ENCODE results near the gene NEK10.

Gene NEK10

DNA sequence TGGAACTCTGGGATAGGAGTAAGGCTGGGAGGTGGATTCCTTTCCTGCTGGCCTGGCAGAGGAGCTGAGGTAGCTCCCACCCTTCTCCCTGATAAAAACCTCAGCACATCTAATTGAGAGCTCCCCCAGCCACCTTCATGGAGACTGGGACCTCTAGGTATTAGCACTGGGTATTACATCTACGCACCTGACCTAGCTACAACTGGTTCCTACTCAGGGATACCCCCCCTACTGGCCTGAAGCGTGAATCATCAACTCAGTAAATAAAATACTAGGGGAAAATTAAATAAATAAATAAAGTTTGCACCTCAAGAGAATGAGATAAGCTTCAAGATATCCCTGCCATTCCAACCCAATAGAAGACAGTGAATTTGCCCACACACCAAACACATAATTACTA lies 140.4 kb downstream of the NEK10 start:
- DNase-seq (ENCODE audit: low read depth in 2 of 2) = no peak

DNA sequence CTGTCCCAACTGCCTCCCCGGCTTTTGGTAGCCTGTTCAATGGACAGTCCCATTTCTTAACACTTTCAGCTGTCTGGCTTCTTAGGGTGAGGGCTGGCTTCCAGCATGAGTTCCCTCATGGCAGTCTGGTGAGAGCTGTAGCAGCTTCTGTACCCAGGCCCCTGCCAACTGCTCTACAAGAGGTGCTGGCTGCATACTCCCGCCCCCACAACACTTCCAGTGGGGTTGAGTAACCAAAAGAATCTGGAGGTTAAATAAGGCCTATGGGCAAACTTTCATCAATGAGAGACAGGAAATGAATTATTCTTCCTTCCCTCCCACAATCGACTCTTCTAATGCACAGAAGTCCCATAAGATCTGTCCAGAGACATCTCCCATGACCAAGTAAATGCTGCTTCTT lies 145.0 kb downstream of the NEK10 start:
- DNase-seq (ENCODE audit: low read depth in 2 of 2) = no peak

DNA sequence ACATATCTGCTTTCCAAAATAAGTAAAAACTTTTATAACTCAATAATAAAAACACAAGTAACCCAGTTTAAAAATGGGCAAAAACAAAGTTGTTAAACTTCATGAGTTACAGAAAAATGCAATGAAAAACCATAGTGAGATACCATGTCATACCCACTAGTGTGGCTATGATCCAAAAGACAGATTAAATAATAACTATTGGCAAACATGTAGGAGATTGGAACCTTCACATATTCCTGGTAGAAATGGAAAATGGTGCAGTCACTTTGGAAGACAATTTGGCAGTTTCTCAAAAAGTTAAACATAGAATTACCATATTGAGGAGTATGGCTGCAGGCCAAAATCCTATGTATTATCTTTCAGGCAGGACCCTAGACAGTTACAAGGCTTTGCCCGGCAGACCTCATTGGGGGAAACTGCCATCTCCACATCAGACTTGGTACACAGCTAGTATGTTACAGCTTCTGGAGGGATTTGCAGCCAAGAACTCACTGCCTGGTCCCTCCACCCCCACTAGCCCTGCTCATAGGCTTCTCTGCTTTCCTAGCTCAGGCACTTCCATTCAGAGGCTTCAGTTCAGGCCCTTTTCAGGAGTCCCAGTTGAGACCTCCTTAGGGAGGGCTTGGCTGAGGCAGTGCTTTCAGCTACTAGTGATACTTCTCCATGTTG lies 147.8 kb downstream of the NEK10 start:
- DNase-seq (ENCODE audit: low read depth in 2 of 2) = no peak

DNA sequence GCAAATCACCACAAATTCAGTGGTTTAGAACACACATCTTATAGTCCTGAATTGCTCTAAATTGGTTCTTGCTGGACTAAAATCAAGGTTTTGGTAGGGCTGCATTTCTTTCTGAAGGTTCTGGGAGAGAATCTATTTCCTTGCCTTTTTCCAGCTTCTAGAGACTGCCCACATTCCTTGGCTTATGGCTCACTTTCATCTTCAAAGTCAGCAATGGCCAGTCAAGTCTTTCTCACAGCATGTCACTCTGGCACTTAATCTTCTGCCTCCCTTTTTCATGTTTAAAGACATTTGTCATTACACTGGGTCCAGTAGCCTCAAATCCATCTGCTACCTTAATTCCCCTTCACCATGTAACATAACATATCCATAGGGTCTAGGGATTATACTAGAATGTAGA lies 149.0 kb downstream of the NEK10 start:
- no peak for DNase-seq (ENCODE audit: low read depth in 2 of 2)

DNA sequence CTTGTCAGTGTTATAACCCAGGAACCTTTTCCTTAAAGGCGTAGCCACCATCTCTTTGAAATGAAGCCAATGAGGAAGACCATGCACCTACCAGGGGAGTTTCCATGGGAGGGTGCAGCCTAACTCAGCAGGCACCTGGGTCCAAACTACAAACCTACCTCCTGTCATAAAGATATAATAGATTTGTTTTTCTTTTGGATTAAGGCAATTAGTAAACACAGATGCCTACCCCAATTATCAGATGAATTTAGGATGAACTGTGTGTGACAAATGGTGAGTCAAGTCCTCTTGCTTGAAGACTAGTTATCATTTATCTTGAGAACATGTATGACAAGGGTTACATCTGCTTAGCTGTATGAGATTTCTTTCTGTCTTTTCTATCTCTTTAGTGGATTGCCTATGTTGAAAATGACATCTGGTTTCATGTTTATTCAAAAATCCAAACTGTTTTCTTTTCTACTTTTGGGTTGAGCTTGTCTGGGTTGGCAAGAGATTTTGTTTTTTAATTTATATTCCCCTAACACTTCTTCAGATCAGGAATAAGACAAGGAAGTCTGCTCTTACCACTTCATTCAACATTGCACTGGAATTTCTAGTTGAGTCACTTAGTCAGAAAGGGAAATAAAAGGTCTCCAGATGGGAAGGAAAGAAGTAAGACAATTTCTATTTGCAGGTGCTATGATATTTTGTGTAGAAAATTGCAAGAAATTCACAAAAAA lies 149.9 kb downstream of the NEK10 start:
- no peak for DNase-seq (ENCODE audit: low read depth in 2 of 2)

DNA sequence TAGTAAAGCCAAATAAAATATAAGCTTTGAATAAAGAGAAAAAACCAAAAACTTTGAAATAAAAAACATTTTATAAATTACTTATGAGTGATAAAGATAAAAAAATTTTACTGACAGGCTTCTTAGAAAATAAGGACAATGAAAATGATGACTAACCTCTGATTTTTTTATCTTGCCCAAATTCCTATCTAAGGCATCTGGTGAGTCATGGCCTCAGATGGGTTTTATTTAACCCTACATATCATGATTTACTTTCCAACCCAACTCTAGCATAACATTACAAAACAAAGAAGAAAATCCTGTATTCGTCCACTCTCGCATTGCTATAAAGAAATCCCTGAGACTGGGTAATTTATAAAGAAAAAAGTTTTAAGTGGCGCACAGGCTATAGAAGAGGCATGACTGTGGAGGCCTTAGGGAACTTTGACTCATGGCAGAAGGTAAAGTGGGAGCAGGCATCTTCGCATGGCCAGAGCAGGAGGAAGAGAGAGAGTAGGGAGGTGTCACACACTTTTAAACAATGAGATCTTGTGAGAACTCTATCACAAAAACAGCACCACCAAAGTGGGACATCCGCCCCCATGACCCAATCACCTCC lies 152.1 kb downstream of the NEK10 start:
- DNase-seq (ENCODE audit: low read depth in 2 of 2) = no peak

DNA sequence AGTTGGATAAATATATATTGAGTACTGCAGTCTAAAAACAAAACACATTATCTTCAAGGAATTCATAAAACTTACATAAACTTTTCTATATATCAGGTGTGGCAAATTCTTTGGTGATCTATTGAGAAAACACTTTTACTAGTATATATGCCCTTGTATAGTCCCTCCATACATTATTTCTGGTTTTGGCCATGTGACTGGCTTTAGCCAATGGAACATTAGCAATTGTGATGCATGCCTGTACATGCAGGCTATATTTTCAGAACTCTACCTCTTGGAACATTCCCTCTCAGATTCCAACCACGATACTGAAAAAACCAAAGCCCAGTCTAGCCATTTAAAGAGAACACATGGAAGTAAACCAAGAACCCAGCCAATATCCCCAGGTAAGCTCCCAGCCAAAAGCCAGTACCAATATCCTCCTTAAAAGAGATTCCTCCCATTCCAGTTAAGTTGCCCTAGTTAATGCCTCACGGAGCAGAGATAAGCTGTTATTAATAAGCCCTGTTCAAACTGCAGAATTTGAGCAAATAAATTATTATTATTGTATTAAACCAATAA lies 152.8 kb downstream of the NEK10 start:
- no peak for DNase-seq (ENCODE audit: low read depth in 2 of 2)

DNA sequence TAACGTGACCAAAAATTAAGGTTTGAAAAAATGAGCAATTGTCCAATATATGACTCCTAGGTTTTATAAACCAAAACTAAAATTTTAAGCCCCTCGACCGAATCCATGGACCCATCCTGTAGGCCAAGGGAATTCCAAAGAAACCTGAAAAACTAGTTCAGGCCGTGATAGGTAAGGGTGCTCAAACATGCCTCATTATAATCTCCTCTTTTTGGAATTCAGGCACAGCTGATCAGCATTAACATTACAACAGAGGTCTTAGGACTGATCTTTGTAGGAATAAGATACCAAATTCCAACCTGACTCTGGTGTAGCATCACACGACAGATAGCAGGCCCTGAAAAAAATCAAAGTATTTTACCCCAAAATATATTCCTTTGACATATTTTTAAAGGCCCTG lies 155.7 kb downstream of the NEK10 start:
- no peak for DNase-seq (ENCODE audit: low read depth in 2 of 2)

DNA sequence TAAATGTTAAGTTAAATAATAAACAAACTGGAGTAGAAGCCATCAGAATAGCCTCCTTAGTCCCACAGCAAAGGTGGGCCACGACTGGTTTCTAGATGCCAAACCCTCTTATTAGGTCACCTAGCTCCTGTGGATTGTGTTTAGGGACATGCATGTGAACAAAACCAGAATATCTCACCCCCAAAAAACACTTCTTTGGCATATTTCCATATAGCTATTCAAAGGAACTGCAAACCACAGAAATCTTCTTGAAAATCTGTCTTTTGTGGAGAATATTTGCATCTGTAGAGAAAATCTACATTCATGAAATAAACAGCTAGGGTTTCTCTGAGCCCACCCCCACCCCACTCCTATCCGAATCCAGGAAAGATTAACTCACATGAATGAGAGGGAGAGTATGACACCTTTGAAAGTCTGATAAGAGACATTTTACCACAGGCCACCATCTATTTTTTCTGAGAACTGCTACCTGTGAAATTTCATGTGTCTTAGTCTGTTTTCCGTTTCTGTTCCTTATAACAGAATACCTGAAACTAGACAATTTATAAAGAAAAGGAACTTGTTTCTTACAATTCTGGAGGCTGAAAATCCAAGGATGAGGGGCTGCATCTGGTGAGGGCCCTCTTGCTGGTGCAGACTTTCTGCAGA lies 159.4 kb downstream of the NEK10 start:
- no peak for DNase-seq (ENCODE audit: low read depth in 2 of 2)

DNA sequence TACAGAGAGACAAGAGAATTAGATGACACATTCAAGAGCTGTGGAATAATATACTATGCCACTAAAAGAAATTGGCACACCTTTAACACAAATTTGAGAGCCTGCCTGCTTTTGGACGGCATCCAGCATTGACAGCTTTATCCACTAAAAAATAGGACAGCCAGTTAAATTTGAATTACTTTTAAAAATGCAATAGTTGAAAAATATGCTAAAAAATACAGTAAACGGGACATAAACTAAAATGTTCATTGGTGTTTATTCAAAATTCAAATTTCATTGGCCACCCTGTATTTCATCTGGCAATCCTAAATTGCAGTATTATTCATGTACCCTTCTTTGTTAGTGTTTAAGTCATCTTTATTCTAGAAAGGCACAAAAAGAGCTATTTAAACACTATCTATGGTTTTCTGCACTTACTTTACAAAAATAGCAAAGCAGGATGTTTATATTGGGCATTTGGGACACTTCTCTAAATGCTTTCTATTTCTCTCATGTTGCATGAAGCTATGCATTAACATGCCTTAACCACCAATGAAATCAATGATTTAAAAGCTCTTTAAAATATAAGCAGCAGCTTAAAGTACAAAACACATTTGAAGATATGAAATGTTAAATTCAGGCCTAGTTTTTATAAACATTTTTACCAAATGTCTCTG lies 160.1 kb downstream of the NEK10 start:
- DNase-seq (ENCODE audit: low read depth in 2 of 2) = no peak

DNA sequence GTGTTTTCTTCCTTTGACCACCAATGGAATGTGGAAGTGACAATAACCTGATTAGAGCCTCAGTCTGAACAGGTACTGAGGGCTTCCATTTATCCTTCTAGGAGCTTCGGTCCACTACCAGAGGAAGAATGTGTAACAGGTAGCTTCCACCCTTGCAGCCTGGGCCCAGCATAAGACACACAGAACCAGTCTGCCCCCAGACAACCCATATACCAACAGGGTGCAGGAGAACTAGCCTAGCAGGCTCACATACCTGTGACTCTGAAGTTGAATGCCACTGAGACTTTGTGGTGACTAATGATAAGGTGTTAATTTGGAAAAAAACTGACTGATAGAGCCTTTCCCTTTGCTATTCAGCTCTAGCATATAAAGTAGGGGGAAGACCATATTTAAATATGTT lies 166.2 kb downstream of the NEK10 start:
- DNase-seq (ENCODE audit: low read depth in 2 of 2) = no peak

DNA sequence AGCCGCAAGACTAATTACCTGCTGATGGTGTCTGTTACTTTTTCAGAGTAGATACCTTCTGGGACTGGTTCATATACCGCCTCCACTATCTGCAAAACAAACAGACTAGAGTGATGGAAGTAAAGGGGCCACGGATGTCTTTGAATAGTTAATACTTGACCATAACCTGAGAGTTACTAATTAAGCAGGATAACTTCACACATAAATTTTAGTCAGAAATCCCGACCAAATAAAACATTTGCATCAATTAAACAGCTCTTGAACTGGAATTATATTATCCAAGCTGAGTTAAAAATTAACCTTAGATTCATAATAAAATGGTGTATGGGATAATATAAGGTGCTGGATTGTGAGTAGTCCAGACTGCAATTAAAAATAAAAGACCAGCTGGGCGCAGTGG lies 167.7 kb downstream of the NEK10 start:
- DNase-seq (ENCODE audit: low read depth in 2 of 2) = no peak

DNA sequence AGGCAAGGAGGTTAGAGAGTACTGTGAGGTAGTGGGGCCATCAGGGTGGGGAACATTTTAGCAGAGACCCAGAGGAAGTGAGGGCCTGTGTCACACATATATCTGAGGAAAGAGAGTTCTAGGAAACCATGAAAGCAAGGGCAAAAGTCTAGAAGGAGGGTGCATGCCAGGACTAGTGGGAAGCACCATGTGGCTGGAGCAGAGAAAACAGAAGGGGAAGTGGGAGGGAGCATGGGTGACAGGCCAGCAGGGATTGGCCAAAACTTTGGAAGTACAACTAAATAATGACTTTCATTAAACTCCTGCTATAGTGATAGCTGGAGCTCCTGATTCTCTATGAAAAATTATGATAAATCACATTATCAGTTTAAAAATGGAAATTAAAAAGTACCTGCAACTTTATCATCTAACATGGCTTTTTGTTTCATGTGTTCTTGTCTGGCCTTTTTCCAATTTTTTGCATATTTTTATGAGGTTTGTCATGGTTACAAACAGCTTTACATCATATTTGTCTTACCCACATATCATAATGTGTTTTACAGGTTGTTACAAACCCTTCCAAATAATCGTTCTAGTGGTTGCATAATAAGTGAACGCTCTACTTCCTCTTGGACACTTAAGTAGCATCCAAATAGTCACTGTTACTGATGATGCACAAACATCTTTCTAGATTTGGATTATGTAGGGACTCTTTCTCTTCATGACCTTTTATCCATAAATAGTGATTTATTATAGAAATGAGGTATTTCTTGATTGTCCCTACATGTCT lies 168.3 kb downstream of the NEK10 start:
- no peak for DNase-seq (ENCODE audit: low read depth in 2 of 2)

DNA sequence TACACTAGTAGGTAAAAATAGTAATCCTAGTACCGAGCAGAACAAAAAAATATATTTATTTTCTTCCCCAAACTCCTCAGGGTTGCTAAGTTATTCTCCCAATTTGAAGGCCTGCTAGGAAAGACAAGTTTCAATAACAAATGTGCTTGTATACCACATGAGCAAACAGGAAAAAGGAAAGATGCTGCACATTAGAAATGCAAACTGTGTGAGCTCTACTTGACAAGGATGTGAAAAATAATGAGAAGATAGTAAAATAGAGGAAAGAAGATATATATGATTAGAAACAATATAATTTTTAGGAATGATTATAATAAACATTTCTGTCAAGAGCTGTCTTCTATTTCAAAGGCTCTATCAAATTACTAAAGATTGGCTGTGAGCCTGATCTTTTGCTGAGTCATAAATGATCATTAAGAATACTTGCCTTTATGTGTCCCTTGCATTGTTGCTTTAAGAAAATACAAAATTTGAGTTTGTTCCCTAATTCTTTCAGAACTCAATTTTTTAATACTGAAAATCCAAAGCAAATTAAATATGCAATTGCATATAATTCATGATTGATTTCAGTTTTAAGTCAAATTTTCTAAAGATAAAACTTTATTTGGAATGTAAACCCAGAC lies 174.2 kb downstream of the NEK10 start:
- no peak for DNase-seq (ENCODE audit: low read depth in 2 of 2)

DNA sequence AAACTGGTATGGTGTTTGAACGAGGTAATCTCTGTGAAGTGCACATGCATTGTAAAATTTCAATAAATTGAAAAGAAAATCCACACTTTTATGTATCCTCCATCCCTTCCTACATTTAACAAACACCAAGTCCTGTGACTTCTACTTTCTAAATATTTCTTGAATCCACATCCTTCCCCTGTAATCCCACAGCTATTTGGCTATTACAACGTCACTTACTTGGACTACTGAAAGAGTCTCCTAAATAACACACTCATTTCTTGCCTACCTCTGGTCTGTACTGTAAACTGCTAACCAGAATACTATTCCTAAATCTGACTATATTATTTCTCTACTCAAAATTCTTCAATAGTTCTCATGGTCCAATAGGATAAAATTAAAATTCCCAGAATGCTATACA lies 176.1 kb downstream of the NEK10 start:
- no peak for DNase-seq (ENCODE audit: low read depth in 2 of 2)

DNA sequence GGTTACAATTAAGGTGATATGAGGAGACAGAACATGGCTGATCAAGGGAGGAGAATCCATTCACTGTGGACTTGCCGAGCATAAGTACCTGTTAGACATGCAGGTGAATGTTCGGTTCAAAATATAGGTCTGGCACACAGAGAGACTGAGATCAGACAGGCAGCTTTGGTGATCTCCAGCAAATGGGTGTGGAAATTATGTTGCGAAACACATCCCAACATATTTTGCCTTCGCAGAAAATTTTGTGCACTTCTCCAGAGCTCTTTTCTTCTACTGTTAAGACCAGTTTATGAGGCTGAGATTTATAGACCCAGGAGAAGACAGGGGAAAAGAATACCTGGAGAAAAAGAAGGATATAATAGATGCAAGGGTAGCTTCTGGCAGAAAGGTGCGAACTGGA lies 183.2 kb downstream of the NEK10 start:
- no peak for DNase-seq (ENCODE audit: low read depth in 2 of 2)

DNA sequence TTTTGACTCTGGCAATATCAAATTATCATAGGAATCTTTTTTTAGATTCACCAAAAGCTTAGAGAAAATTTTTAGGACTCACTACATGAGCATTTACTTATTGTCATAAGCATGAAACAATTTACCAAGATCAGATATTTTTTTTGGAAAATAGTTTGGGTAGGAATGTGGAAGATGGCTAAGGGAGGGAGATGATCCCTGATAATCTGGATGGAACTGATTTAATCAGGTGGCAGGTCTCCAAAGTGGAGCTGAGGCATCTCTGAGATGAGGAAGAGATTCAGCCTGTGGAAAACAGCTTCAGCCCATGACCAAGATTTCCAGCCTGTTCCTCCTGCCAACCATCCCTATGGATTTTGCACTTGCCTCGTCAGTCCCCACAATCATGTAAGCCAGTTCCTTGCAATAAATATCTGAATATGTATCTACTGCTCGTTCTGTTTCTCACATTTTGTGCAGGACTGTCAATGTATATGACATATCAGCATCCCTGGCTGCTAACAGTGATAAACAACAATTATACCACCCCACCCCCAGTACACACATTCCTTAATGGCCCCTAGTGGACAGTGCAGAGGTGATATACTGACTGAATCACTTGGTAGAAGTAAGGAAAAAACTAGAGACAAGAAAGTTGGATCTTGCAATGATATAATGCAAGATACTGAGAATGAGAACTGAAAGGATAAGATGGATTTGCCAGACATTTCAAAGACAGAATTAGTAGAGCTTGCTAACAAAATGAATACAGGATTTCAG lies 183.8 kb downstream of the NEK10 start:
- no peak for DNase-seq (ENCODE audit: low read depth in 2 of 2)

DNA sequence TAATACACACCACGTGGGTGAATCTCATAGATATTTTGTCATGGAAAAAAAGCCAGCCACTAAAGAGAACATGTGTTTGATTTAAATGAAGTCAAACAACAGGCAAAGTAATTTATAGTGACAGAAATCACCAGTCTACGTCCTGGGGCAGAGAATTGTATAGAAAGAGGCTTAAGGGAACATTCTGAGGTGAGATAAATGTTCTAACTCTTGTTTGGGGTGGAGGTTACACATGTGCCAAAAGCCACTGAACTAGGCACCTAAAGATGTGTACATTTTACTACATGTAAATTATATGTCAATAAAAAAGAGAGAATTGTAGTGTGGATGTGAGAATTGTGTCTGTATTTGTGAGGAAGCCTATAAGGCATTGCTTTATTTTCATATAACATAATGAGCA lies 184.9 kb downstream of the NEK10 start:
- no peak for DNase-seq (ENCODE audit: low read depth in 2 of 2)

DNA sequence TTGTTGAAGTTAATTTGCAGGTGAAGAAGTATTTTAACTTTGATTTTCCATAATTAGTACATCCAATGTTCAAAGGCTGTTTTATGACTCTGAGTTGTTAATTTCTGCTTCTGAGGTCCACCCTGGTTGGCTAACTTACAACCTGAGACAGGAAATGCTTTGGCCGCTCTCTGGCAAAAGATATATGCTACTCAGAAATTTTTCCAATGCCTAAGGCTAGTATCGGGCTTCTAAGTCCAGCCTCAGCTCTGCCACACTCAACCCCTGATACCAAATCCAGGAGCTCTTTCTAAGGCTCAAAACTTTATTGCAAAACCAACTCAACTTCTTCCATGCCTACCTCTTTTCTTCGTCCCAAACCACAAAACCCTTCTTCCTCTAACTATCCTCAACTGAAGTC lies 192.9 kb downstream of the NEK10 start:
- DNase-seq (ENCODE audit: low read depth in 2 of 2) = no peak

DNA sequence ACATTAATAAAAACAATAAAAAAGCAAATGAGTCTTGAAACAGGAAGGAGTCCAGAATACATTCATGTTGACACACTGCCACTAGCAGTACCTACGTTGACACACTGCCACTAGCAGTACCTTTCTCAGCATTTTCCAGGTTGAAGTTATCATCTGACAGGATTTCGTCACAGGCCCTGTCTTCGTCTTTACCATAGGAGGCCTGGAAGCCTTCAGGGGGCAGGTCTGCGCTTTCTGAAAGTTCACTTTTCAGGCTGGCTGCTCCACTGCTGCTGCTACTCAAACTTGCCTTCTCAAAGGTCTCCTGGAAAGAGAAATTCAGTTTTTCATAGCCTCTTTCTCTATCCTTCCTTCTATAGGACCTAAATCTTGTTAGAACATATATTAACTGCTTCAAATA lies 194.7 kb downstream of the NEK10 start:
- no peak for DNase-seq (ENCODE audit: low read depth in 2 of 2)
